Measurements from ENCODE around the gene DOCK10.

DOCK10 gene

GRCh38 chr2:224816816-224817215, 225.5 kb downstream of the DOCK10 start:
- DNase-seq, result no peak

- no peak for DNase-seq
Observed at GRCh38 chr2:224813578-224813977, 228.7 kb downstream of the DOCK10 start.

- no peak for DNase-seq
Observed at GRCh38 chr2:224807153-224807964, 234.9 kb downstream of the DOCK10 start.

DNA sequence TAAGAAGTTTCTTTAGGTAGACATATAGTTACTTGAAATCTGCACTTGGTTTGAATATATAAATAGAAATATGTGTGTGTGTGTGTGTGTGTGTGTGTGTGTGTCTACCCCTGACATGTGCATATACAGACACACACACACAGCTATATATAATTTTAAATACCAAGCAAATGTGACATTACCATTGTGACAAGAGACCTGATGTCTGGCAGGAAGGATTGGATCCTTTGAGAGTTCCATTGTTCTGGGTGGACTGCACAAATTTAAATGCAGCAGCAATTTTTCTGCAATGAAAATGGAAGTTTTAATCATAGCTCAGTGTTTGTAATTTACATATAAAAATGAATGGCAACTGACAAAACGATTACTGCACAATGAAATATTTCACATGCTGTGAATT, 238.3 kb downstream of the DOCK10 start:
- DNase-seq, result no peak

DNA sequence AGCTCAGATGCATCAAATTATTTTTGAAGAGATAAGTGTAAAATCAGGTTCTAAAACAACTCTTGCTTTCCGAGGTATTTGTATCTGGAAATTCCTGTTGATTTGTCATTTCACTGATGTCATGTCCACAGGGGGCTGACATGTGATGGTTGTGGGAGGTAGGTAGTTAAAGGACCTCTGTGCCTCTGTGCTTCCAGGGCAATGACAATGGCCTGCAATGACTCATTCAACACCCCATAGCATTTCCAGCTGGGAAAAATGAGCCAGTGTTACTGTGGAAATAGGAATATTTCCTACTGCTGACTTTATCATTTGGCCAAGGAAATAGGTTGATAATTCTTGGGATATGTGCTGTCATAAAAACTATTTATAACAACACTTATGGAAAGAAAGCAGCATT, 239.9 kb downstream of the DOCK10 start:
- no peak for DNase-seq

DNA sequence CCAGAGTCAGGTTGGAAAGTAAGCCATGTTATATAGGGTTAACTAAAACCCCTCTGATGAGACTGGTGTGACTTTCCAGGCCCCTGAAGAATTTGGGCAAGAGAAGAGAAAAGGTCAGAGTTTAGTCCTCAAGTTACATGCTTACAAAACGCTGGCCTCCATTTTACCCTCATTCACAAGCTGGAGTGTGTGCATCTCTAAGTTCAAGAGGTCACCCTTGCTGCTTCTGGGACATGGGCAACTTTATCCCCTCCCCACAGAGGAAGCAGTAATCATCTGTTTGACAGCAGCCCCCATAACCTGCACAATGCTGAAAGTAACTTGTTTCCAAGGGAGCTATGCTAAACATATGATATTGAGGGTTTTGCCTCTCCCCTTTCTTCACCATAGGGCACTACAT, 240.9 kb downstream of the DOCK10 start:
- no peak for DNase-seq

GRCh38 chr2:224799691-224800090, 242.6 kb downstream of the DOCK10 start:
- DNase-seq, result peak in 1 of 2 experiments; percentile 16

DNA sequence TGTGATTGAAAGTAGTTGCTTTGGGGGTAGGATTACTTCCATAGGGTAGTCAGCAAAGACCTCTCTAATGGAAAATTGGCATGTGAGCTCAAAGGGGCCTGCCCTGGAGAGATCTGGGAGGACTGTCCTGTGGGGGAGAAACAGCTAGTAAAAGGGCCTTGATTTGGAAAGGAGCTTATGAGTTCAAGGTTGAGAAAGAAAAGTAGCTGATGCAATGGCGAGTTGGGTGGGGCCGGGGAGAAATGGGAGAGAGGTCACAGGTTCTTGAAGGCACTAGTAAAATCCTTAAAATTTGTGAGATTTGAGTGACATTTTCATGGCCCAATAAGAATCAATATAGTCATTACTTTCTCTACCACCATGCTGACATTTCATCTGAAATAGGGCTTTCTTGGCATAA, 244.1 kb downstream of the DOCK10 start:
- no peak for DNase-seq

DNA sequence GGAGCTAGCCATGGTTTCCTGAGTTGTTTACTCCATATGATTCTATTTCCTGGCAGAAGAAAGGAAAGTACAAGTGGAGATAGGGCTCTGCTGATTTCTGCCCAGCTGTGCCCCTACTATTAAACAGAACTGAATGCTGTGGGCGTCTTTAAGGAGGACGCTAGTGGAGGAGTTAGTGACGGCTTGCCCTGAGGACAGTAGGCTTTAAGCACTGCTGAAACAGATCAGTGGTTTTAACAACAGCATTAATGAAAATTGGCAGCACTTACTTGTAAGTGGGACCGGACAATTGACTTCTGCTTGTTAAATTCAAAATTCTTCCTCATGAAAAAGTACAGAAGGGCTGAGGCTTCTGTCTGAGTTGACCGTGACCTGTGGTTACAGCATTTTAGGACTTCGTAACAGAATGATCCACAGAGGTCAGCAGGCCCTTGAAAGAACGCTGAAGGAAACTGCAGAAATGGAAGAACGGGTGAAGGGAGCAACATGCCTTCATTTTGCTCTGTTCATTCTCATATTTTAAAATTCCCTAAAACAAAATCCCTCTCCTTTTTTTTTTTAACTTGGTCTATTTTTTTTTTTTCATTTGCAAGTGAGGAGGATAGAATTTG, 245.5 kb downstream of the DOCK10 start:
- DNase-seq, result no peak

DNA sequence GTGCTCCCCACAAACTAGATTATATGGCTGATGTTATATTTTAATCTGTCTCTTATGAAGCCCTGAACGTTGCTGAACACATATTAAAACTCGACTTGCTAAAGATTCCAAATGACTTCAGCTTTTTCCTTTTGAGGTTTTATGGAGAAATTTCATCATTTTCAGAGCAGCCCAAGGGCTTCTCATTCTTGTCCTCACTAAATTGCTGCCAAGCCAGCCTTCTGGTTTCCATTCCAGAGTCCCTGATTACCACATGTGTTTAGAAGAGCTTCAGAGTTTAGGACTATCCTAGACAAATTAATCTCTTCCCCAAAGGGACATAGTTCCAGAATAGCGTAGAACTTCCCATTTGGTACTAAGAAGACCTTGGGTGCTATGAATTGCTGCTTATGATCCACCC, 248.3 kb downstream of the DOCK10 start:
- no peak for DNase-seq

GRCh38 chr2:224786848-224787247, 255.4 kb downstream of the DOCK10 start:
- no peak for DNase-seq

DNA sequence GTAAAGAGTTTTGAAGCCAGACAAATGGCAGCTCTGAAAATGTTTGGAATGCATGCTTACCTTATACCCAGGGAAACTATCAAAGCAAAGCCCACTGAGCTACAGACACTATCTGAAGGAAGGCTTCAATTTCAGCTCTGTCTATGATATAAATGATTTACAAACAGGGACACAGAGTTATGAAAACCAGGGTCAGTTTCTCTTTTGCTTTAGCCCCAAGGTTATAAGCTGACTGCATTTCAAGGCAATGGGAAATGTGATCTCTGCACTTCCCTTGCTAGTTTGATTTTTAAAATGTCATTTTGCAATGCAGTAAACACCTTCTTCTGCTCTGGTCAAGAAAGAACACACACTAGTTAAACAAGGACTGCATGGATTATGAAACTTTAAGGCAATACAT, 260.9 kb downstream of the DOCK10 start:
- DNase-seq, result no peak

GRCh38 chr2:224780823-224781222, 261.4 kb downstream of the DOCK10 start:
- no peak for DNase-seq

- DNase-seq, result no peak
Observed at GRCh38 chr2:224780106-224780505, 262.2 kb downstream of the DOCK10 start.

DNA sequence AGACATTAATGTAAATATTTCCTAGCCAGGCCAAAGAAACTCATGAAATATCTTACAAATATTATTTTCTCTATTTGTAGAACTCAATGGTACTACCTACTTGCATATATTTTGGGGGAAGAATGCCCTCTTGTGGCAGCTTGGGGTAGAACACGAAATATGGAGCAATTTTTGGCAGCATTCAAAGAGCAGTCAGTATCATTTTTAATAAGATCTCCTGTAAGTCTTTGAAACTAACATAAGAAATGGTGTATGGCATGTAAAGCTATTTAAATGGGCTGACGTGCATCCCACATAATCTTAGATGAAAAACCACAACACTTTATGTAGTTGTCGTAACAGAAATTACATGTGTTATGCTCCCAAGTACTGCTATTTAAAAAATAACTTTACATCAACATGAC, 263.8 kb downstream of the DOCK10 start:
- DNase-seq, result peak; percentile 33 to 47

DNA sequence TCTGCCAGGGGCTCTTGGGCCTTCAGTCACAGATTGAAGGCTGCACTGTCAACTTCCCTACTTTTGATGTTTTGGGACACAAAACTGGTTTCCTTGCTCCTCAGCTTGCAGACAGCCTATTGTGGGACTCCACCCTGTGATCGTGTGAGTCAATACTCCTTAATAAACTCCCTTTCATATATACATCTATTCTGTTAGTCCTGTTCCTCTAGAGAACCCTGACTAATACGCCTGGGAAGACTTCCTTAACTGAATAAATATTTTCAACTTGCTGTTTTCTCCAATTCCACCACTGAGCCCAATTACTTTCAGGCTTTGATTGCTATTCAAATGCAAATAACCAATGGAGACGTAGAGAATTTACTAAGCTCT, 264.7 kb downstream of the DOCK10 start:
- no peak for DNase-seq

GRCh38 chr2:224776795-224777558, 265.3 kb downstream of the DOCK10 start:
- DNase-seq, result no peak

- DNase-seq, result no peak
Observed at GRCh38 chr2:224775647-224776046, 266.6 kb downstream of the DOCK10 start.

- DNase-seq, result no peak
Observed at GRCh38 chr2:224774735-224775134, 267.5 kb downstream of the DOCK10 start.

DNA sequence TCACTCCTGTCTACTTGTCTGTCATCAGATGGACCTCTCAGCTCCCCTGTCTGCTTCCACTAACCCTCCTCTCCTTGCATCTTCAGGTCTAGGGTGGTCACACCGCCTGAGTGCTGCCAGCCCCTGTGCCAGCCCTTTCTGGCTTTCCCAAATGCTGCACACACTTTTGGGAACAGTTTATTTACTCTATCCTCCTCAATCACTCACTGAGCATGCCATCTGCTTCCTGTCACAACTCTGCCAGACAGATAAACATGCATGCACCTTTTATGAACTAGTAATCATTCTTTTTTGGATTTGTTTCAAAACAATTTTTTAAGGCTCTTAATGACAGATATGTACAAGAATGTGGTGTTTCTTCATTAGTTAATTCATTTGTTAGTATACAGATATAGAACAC, 269.8 kb downstream of the DOCK10 start:
- DNase-seq, result no peak

- no peak for DNase-seq
Observed at GRCh38 chr2:224769489-224769888, 272.8 kb downstream of the DOCK10 start.

DNA sequence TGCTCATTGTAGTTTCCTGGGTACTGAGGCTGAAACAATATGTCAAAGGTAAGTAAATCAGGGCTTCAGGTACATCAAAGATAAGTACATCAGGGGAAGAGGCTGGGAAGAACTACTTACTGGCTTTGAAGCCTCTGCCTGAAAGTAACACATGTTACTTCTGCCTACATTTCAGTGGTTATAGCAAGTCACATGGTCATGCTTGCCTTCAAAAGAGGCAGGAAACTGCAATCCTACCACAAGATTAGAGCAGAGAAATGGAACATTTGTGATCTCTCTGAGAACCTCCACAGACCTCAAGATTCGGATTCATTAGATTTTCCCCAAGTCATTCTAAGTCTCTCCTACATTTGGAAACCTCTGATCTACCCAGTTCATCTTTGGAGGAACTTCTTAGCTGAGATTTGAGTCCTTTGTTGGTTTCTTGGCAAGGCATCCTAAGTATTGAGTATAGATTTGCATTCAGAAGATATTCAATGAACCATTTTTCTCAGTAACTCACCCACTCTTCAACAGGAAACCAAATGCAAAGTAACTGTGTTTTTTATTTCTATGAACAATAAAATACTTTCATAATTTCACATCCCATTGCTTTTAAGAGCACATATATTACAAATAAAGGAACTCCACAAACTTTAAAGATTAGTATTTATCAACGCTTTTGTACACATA, 277.6 kb downstream of the DOCK10 start:
- no peak for DNase-seq

DNA sequence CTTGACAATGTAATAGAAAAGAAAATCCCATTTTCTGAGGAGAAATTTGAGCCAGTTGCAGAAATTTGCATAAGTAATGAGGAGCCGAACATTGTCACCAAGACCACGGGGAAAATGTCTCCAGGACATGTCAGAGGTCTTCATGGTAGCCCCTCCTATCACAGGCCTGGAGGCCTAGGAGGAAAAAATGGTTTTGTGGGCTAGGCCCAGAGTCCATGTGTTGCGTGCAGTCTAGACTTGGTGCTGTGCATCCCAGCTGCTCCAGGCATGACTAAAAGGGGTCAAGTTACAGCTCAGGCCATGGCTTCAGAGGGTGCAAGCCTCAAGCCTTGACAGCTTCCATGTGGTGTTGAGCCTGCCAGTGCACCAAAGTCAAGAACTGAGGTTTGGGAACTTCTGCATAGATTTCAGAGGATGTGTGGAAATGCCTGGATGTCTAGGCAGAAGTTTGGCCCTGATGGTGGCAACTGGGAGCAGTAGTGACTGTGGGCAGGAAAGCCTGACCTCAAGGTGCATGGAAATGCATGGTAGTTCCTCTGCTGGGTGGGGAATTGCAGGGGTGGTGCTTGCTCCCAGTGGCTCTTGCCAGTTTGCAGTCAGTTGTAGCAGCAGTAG, 284.2 kb downstream of the DOCK10 start:
- no peak for DNase-seq

Data from AML-193 (cell line).